Left renal pelvis (tissue), 4 donors: ENCODE measurements around the gene MMS19. TPM values are rescaled to one million over a fixed set of nuclear protein-coding genes. Genes with fewer than 3 reads are reported as not detected.
"Not testable (repeated sequence)": the region's sequence is repeated elsewhere in the genome, so short reads cannot be mapped to it uniquely, and the experiment has no call there.

Experiments
- DNase-seq, 4 donors: peaks; one replicate each; pipeline ENCODE4 v3.0.0-alpha.2; 2013; ENCODE audit warnings: low read depth in 4 of 4, low spot score in 3 of 4
- polyA plus RNA-seq, 4 donors: library from polyadenylated mRNA; unstranded; fragments of 120-200 nt; gene quantifications; one replicate each; pipeline ENCODE4 v1.2.1, GENCODE V29; 2013; ENCODE audit not compliant: insufficient read length in 4 of 4

The MMS19 gene
- polyA plus RNA-seq, 4 donors: 69.6 to 107 (median 88.2) TPM

- no peak for DNase-seq
Observed at GRCh38 chr10:97529685-97530465, 31.7 kb upstream of the MMS19 start.

GRCh38 chr10:97528876-97529275, 30.7 kb upstream of the MMS19 start:
- not testable (repeated sequence) for DNase-seq

GRCh38 chr10:97525683-97526110, 27.5 kb upstream of the MMS19 start:
- no peak for DNase-seq

- DNase-seq: no peak
Observed at GRCh38 chr10:97525086-97525485, 26.9 kb upstream of the MMS19 start.

GRCh38 chr10:97522937-97523336, 24.7 kb upstream of the MMS19 start:
- DNase-seq: no peak

GRCh38 chr10:97522071-97522470, 23.8 kb upstream of the MMS19 start:
- no peak for DNase-seq

GRCh38 chr10:97520978-97521761, 22.9 kb upstream of the MMS19 start:
- no peak for DNase-seq

GRCh38 chr10:97520520-97520919, 22.3 kb upstream of the MMS19 start:
- no peak for DNase-seq

GRCh38 chr10:97519342-97519741, 21.1 kb upstream of the MMS19 start:
- no peak for DNase-seq

GRCh38 chr10:97518301-97519043, 20.2 kb upstream of the MMS19 start:
- DNase-seq: no peak

- no peak for DNase-seq
Observed at GRCh38 chr10:97517778-97518300, 19.6 kb upstream of the MMS19 start.

- DNase-seq: no peak
Observed at GRCh38 chr10:97517096-97517750, 19.0 kb upstream of the MMS19 start.

GRCh38 chr10:97515271-97515978, 17.2 kb upstream of the MMS19 start:
- DNase-seq: no peak

GRCh38 chr10:97514344-97514743, 16.1 kb upstream of the MMS19 start:
- DNase-seq: no peak

- DNase-seq: no peak
Observed at GRCh38 chr10:97512993-97513392, 14.8 kb upstream of the MMS19 start.

- DNase-seq: no peak
Observed at GRCh38 chr10:97511711-97512440, 13.7 kb upstream of the MMS19 start.

- DNase-seq: no peak
Observed at GRCh38 chr10:97510686-97511085, 12.5 kb upstream of the MMS19 start.

GRCh38 chr10:97509120-97509680, 11.0 kb upstream of the MMS19 start:
- no peak for DNase-seq

- DNase-seq: no peak
Observed at GRCh38 chr10:97508342-97508741, 10.1 kb upstream of the MMS19 start.
